Karpas-422 (cell line): ENCODE results near the gene PSMC1. TPM values are rescaled to one million over a fixed set of nuclear protein-coding genes. Genes with fewer than 3 reads are reported as not detected.
"Not testable (repeated sequence)": the region's sequence is repeated elsewhere in the genome, so short reads cannot be mapped to it uniquely, and the experiment has no call there.

ENCODE experiments used
- DNase-seq: peaks from one replicate; pipeline ENCODE4 v3.0.0-alpha.2; 2015
- H2AFZ ChIP-seq: fragments of 200-600 bp; sonication (generic); 2 replicates; pipeline ENCODE4 v1.6.1; 2014; ENCODE audit warnings: antibody characterized with exemption, low read length, mixed read lengths
- H3K27ac ChIP-seq: fragments of 200-600 bp; sonication (generic); 2 replicates; pipeline ENCODE4 v1.5.1; 2014; ENCODE audit warnings: mild to moderate bottlenecking, low read length, moderate library complexity
- H3K27me3 ChIP-seq: fragments of 200-600 bp; sonication (generic); 2 replicates; pipeline ENCODE4 v1.6.1; 2014; ENCODE audit warnings: low read length, mixed read lengths
- H3K36me3 ChIP-seq: fragments of 200-600 bp; sonication (generic); 2 replicates; pipeline ENCODE4 v1.6.1; 2014; ENCODE audit warnings: low read length, mixed read lengths; ENCODE audit not compliant: insufficient read depth
- H3K4me1 ChIP-seq: fragments of 200-600 bp; sonication (generic); 2 replicates; pipeline ENCODE4 v1.6.1; 2014; ENCODE audit warnings: mild to moderate bottlenecking, low read length, mixed read lengths
- H3K4me2 ChIP-seq: fragments of 200-600 bp; sonication (generic); 2 replicates; pipeline ENCODE4 v1.6.1; 2014; ENCODE audit warnings: low read length, low read depth, mild to moderate bottlenecking; ENCODE audit not compliant: poor library complexity, severe bottlenecking
- H3K4me3 ChIP-seq: fragments of 200-600 bp; sonication (generic); 2 replicates; pipeline ENCODE4 v1.5.1; 2014; ENCODE audit warnings: mild to moderate bottlenecking, antibody characterized with exemption, low read length, mixed read lengths
- H3K79me2 ChIP-seq: fragments of 200-600 bp; sonication (generic); 2 replicates; pipeline ENCODE4 v1.6.1; 2014; ENCODE audit warnings: mild to moderate bottlenecking, low read length, mixed read lengths
- H3K9ac ChIP-seq: fragments of 200-600 bp; sonication (generic); 2 replicates; pipeline ENCODE4 v1.6.0; 2014; ENCODE audit warnings: low read length
- H3K9me2 ChIP-seq: fragments of 200-600 bp; sonication (generic), shearing (Covaris generic); replicated peaks from 2 replicates; pipeline ENCODE4 v1.6.0; 2014; ENCODE audit warnings: mild to moderate bottlenecking, low read length, moderate library complexity; ENCODE audit not compliant: insufficient read depth
- H3K9me3 ChIP-seq: fragments of 300-700, 200-600 bp; sonication (generic); 2 replicates; pipeline ENCODE4 v1.6.1; 2014; ENCODE audit warnings: low read length, mixed read lengths
- H4K20me1 ChIP-seq: fragments of 200-600 bp; sonication (generic); 2 replicates; pipeline ENCODE4 v1.6.1; 2014; ENCODE audit warnings: mild to moderate bottlenecking, antibody characterized with exemption, low read length, low read depth; ENCODE audit not compliant: insufficient read depth
- total RNA-seq: library from RNA; depleted of rRNA; stranded (reverse); fragments of >200 nt; shearing (Covaris generic); gene quantifications from 2 replicates; pipeline ENCODE4 v1.2.3, GENCODE V29; 2014; ENCODE audit warnings: low replicate concordance; rRNA removed

The PSMC1 gene
- total RNA-seq: 63.6 and 71.8 TPM in 2 replicates

GRCh38 chr14:90256354-90257131, at the start of gene PSMC1:
TSS of gene PSMC1 (plus strand) at chr14:90256553. CDS start at chr14:90256598, 45 bp downstream.
- Histone ChIP-seq H4K20me1 (peaks cover 13% of the 10 kb centered on the region; the same call in 1 of the 2 replicates), H3K4me2 (peak within 1 kb of the TSS; percentile 89), H3K4me1 (peaks cover 36% of the 10 kb centered on the region), H3K27me3 (no peaks in the 10 kb centered on the region), H3K36me3 (peaks cover 29% of the 10 kb centered on the region), H3K9me3 (no peaks in the 10 kb centered on the region), H3K9me2 (no peaks in the 10 kb centered on the region), H3K9ac (peak within 1 kb of the TSS; percentile 96), H3K79me2 (peaks cover 42% of the 10 kb centered on the region), H3K4me3 (peak within 1 kb of the TSS; percentile 94), H3K27ac (peak within 1 kb of the TSS; percentile 66), H2AFZ (peak within 1 kb of the TSS; percentile 85)
- DNase-seq: peak; percentile 99

GRCh38 chr14:90213099-90213748, 43.1 kb upstream of the PSMC1 start:
- Histone ChIP-seq H4K20me1 (no peaks in the 10 kb centered on the region), H3K27ac (no peak overlapping the region)

GRCh38 chr14:90228478-90228877, 27.9 kb upstream of the PSMC1 start:
- H3K4me2 ChIP-seq: no peak overlapping the region
- H3K4me1 ChIP-seq: 0 out of 2 replicates have a peak, but pooled peaks cover 3% of the 10 kb centered on the region
- no peak overlapping the region for H3K9ac ChIP-seq

More at GRCh38 chr14:90213099-90213748, 43.1 kb upstream of the PSMC1 start:
- DNase-seq: no peak
- no peaks in the 10 kb centered on the region for H3K9me3 ChIP-seq
- H3K9ac ChIP-seq: no peak overlapping the region
- no peaks in the 10 kb centered on the region for H3K27me3 ChIP-seq
- H3K4me2 ChIP-seq: no peak overlapping the region
- H3K4me1 ChIP-seq: peaks cover 6% of the 10 kb centered on the region
- H3K4me3 ChIP-seq: no peak overlapping the region
- no peaks in the 10 kb centered on the region for H3K9me2 ChIP-seq
- no peak overlapping the region for H2AFZ ChIP-seq
- no peaks in the 10 kb centered on the region for H3K36me3 ChIP-seq
- H3K79me2 ChIP-seq: no peaks in the 10 kb centered on the region

GRCh38 chr14:90229942-90230341, 26.4 kb upstream of the PSMC1 start:
- H3K4me3 ChIP-seq, H3K9me2 ChIP-seq, H3K79me2 ChIP-seq, H3K4me2 ChIP-seq, H3K27ac ChIP-seq, H3K36me3 ChIP-seq, H3K27me3 ChIP-seq, H3K9ac ChIP-seq, H3K9me3 ChIP-seq, H3K4me1 ChIP-seq, H2AFZ ChIP-seq, DNase-seq, H4K20me1 ChIP-seq: not testable (repeated sequence)

More at GRCh38 chr14:90228478-90228877, 27.9 kb upstream of the PSMC1 start:
- Histone ChIP-seq H3K9me3 (no peaks in the 10 kb centered on the region), H2AFZ (no peak overlapping the region), H3K27me3 (no peaks in the 10 kb centered on the region), H3K36me3 (no peaks in the 10 kb centered on the region), H3K79me2 (no peaks in the 10 kb centered on the region), H4K20me1 (no peaks in the 10 kb centered on the region), H3K4me3 (no peak overlapping the region), H3K27ac (no peak overlapping the region), H3K9me2 (no peaks in the 10 kb centered on the region)
- DNase-seq: no peak

GRCh38 chr14:90235179-90235976, 21.0 kb upstream of the PSMC1 start:
- Histone ChIP-seq H4K20me1 (no peaks in the 10 kb centered on the region), H3K9me3 (peaks cover 21% of the 10 kb centered on the region), H3K4me3 (peak overlapping the region; percentile 16; the same call in 1 of the 2 replicates), H3K4me1 (peaks cover 8% of the 10 kb centered on the region), H3K27me3 (no peaks in the 10 kb centered on the region), H3K27ac (no peak overlapping the region), H3K9me2 (no peaks in the 10 kb centered on the region), H2AFZ (peak overlapping the region; percentile 22; the same call in 1 of the 2 replicates), H3K9ac (no peak overlapping the region), H3K36me3 (no peaks in the 10 kb centered on the region; the same call in 1 of the 2 replicates), H3K4me2 (peak overlapping the region; percentile 31), H3K79me2 (no peaks in the 10 kb centered on the region)
- peak; percentile 87 for DNase-seq

GRCh38 chr14:90239139-90239538, 17.2 kb upstream of the PSMC1 start:
- Histone ChIP-seq H3K4me1 (peaks cover 8% of the 10 kb centered on the region), H3K9ac (no peak overlapping the region), H4K20me1 (no peaks in the 10 kb centered on the region), H3K4me3 (no peak overlapping the region), H3K9me3 (peaks cover 29% of the 10 kb centered on the region), H3K27me3 (no peaks in the 10 kb centered on the region), H2AFZ (no peak overlapping the region), H3K9me2 (no peaks in the 10 kb centered on the region), H3K79me2 (no peaks in the 10 kb centered on the region), H3K4me2 (no peak overlapping the region), H3K36me3 (no peaks in the 10 kb centered on the region; the same call in 1 of the 2 replicates), H3K27ac (no peak overlapping the region)
- DNase-seq: peak; percentile 57

GRCh38 chr14:90242444-90242843, 13.9 kb upstream of the PSMC1 start:
- Histone ChIP-seq H3K9me2 (no peaks in the 10 kb centered on the region), H3K9ac (no peak overlapping the region), H3K27me3 (no peaks in the 10 kb centered on the region), H3K79me2 (no peaks in the 10 kb centered on the region), H2AFZ (no peak overlapping the region), H3K9me3 (peaks cover 29% of the 10 kb centered on the region), H4K20me1 (no peaks in the 10 kb centered on the region), H3K27ac (no peak overlapping the region), H3K4me3 (no peak overlapping the region), H3K36me3 (no peaks in the 10 kb centered on the region; the same call in 1 of the 2 replicates), H3K4me2 (no peak overlapping the region), H3K4me1 (no peaks in the 10 kb centered on the region)
- no peak for DNase-seq
